Activated T-helper 9 cell treated with anti-CD3 and anti-CD28 coated beads, Interleukin-2, amount 50 U/mL, for 16 hours (primary cell): ENCODE data around the gene CALHM1.
"Not testable (repeated sequence)": the region's sequence is repeated elsewhere in the genome, so short reads cannot be mapped to it uniquely, and the experiment has no call there.

Experiments used
- DNase-seq: peaks from one replicate; pipeline ENCODE4 v3.0.0-alpha.2; 2020; ENCODE audit warnings: low read depth

CALHM1 gene

DNA sequence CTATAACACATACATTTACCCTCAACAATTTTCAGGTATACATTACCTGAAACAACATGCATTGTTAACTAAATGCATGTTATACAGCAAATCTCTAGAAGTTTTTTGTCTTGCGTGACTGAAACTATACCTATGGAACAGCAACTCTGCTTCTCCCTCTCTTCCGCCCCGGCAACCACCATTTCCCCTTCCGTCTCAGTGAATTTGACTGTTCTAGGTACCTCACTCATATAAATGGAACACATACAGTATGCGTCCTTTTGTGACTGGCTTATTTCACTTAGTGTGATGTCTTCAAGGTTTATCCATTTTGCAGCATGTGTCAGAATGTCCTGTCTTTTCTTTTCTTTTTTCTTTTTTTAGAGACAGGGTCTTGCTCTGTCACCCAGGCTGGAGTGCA lies 29.1 kb downstream of the CALHM1 start:
- DNase-seq, result no peak

GRCh38 chr10:103428989-103429643 lies 29.6 kb downstream of the CALHM1 start:
- no peak for DNase-seq

GRCh38 chr10:103427866-103428265 lies 30.8 kb downstream of the CALHM1 start:
- no peak for DNase-seq

DNA sequence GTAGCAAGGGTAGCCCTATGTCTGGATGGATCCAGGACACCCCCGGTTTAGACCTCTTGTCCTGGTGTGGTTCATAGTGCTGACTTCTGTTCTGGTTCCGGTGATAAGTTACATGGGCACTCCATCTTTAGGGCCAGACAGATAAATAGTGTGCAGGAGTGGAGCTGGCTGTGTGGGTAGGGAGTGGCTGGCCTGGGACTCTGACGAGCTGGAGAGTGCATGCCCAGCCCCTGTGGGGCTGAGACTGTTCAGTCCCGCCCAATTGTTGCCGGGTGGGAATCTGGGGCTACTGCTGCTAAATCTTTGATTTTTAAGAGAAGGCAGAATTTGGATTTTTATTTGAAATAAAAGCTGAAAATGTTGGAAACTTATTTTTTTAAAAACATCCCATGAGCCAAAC lies 35.0 kb downstream of the CALHM1 start:
- DNase-seq, result no peak

DNA sequence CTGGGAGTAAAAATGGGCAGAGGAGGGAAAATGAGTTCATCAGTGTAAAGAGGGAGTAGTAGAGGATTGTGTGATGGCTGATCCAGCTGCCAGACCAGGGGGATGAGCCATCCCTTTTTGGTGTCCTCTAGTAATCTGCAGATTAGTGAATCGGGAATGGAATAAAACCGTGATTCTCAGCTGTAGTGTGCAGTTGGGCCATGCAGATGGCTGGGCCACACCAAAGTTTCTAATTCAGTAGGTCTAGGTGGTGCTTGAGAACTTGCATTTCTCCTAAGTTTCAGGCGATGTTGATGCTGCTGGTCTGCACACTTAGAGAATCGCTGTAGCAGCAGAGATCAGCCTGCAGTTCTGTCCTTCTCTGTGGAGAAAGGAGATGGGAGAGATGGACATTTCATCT lies 39.6 kb downstream of the CALHM1 start:
- no peak for DNase-seq

DNA sequence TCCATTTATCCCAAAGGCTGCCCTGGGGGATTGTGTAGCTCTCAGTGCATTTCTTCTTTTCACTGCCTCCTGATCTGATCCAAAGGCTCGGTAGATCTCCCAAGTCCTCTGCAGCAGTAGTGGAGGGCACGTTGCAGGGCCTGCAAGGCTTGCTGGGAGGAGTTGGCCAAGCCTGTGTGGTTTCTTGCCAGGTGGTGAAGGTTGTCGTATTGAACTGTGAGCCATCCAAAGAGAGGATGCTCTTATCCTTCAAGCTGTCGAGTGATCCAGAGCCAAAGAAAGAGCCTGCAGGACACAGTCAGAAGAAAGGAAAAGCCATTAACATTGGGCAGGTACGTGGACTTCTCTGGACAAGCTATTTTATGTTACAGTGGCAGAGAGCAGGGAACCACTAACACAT lies 41.1 kb downstream of the CALHM1 start:
- DNase-seq, result no peak

DNA sequence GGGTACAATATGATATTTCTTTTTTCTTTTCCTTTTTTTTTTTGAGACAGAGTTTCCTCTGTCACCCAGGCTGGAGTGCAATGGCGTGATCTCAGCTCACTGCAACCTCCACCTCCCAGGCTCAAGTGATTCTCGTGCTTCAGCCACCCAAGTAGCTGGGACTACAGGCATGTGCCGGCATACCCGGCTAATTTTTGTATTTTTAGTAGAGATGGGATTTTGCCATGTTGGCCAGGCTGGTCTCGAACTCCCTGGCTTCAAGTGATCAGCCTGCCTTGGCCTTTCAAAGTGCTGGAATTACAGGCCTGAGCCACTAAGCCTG lies 41.6 kb downstream of the CALHM1 start:
- DNase-seq, result not testable (repeated sequence)

- no peak for DNase-seq
These were observed 42.1 kb downstream of the CALHM1 start for GRCh38 chr10:103416436-103417147.

GRCh38 chr10:103415581-103415980 lies 43.1 kb downstream of the CALHM1 start:
- DNase-seq, result no peak

GRCh38 chr10:103413564-103413963 lies 45.1 kb downstream of the CALHM1 start:
- no peak for DNase-seq
